Amniotic stem cell (primary cell): ENCODE data around the gene CYP2A6.
A peak's percentile ranks its signal among the peaks of the same experiment; 100 is the strongest.

Source experiments
- DNase-seq: peaks from one replicate; lab custom pipeline; 2025; lab: John Stamatoyannopoulos, UW

The CYP2A6 gene

DNA sequence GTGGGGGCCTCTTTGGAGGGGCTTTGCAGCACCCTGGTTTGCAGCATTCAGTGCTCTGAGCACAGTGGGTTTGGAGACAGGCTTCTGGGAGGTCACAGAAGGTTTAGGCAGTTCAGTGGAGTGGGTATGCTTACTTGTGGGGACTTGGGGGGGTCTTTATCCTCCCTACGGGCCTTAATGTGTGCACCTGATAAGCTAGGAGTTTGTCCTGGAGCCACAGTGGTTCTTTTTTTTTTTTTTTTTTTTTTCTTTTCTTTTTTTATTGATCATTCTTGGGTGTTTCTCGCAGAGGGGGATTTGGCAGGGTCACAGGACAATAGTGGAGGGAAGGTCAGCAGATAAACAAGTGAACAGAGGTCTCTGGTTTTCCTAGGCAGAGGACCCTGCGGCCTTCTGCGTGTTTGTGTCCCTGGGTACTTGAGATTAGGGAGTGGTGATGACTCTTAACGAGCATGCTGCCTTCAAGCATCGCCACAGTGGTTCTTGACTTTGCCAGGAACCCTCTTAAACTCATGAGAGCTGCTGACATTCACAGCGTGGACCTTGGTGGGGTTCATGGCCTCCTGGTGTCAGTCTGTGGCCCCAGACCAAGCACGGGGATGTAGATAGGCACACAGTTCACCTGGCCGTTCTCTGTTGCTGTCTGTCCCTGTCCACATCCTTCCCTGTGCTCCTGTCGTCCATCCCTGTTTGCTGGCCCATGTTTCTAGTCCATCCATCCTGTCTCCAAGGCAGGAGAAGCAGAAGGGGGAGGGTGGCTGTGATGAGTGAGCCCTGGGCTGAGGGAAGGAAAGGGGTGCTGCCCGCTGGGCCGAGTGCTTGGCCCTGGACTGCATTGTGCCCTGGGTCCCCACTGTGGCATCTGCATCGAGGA lies 48.6 kb downstream of the CYP2A6 start:
- DNase-seq: no peak

DNA sequence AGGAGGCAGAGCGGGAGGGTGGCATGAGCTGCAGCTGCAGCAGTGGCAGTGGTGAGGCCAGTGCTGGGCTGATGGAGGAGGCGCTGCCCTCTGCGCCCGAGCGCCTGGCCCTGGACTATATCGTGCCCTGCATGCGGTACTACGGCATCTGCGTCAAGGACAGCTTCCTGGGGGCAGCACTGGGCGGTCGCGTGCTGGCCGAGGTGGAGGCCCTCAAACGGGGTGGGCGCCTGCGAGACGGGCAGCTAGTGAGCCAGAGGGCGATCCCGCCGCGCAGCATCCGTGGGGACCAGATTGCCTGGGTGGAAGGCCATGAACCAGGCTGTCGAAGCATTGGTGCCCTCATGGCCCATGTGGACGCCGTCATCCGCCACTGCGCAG lies 49.3 kb downstream of the CYP2A6 start:
- DNase-seq: no peak

DNA sequence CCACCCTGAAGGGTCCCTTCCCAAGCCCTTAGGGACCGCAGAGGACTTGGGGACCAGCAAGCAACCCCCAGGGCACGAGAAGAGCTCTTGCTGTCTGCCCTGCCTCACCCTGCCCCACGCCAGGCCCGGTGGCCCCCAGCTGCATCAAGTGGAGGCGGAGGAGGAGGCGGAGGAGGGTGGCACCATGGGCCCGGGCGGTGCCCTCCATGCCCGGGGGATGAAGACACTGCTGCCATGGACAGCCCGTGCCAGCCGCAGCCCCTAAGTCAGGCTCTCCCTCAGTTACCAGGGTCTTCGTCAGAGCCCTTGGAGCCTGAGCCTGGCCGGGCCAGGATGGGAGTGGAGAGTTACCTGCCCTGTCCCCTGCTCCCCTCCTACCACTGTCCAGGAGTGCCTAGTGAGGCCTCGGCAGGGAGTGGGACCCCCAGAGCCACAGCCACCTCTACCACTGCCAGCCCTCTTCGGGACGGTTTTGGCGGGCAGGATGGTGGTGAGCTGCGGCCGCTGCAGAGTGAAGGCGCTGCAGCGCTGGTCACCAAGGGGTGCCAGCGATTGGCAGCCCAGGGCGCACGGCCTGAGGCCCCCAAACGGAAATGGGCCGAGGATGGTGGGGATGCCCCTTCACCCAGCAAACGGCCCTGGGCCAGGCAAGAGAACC lies 49.8 kb downstream of the CYP2A6 start:
- no peak for DNase-seq

DNA sequence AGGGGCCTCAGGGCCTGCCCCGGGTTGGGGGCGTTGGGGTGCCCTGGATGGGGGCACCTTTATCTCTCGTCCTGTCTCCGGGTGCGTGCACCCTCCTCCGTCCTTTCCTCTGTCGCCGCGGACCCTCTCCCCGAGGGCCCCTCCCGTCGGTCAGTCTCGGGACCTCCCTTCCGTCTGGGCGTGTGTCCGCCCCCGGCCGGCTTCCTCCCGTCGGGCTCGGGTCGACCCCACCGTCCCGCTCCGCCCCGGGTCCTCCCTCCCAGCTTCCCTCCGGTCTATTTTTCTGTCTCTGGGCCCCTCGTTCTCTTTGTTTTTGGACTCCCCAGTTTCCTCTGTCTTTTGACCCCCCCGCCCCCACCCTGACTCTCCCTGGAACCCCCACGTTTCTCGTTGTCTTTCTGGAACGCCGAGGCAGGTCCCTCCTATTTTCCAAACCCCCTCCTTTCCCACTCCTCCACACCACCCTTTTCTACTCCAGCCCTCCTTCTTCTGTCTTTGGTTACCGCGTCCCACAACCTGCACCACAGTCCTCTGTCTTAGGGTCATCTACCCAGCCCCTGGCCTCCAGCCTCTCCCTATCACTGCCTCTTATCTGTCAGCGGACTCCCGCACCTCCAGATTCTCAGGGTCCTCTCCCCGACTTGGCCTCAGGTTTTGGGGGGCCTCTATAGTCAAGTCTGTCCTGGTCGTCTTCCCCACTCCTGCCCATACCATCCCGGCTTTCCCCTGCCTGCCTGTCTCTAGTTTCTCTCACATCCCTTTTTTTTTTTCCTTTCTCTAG lies 50.5 kb downstream of the CYP2A6 start:
- DNase-seq: peak; percentile 18

DNA sequence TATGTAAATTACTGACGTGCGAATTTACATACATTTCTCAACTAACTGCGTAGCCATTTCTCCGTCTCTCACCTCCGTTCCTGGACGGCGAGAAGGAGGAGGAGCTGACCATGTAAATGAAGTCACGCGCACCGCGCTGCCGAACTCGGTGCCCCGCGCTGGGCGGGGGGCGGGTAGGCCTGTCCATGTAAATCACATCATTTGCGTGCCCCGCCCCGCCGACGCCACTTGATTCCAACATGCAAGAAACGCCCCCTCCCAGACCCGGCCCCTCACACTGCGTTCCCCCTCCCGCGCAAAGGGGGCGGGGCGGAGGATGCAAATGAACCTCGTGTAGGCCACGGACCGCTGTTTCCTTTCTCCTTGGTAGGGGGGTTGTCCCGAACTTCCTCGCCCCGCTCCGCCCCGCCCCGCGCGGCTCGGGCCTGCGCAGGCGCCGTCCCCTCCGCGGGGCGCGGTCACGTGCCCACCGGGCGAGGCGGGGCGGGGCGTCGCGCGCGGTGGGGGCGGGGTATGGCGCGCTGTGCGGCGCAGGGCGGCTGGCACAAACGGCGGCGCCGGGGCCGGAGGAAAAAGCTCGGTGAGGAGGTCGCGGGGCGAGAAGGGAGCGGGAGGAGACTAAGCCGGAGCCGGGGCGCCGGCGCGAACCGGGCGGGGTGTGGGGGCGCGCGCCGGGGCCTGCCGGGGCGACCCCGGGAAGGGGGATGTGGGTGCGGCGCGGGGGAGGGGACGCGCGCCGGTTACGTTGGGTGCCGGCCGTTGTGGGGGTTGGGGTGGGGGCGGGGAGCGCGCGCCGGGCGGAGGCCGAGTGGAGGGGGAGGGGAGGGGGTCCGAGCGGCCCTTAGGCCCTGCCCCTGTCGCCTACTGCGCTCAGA lies 51.3 kb downstream of the CYP2A6 start, which contains the start of gene EGLN2:
EGLN2 (plus strand) TSS at position 509 of the 875 bp plus-strand sequence. CDS start 1,382 bp downstream, outside the sequence.
- peak; percentile 99 for DNase-seq

DNA sequence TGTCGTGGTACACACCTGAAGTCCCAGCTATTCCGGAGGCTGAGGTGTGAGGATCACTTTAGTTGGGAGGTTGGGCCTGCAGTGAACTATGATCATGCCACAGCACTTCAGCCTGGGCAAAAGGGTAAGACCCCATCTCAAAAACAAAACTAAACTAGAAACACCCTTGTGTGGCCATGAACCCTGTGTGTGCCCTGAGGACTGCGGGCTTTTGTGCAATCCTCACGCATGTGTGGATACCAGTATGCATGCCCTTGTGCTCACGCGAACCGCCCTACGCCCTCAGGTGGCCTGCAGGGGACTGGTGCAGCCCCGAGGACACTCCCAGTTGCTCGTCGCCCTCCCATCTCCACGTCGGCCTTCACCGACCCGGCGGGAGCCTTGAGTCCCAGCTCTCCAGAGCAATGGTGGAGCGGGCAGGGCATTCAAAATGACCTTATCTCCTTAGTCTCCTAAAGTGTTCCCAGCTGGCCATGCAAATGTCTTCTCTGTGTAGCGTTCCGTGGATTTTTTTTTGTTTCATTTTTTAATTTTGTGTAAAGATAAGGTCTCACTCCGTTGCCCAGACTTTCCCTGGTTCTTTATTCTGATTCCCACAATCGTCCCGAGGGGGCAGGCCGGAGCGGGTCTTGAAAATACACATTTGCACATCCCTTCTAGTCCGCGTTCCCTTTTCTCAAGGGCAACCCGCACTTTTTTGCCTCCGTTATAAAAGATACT lies 52.1 kb downstream of the CYP2A6 start:
- no peak for DNase-seq

DNA sequence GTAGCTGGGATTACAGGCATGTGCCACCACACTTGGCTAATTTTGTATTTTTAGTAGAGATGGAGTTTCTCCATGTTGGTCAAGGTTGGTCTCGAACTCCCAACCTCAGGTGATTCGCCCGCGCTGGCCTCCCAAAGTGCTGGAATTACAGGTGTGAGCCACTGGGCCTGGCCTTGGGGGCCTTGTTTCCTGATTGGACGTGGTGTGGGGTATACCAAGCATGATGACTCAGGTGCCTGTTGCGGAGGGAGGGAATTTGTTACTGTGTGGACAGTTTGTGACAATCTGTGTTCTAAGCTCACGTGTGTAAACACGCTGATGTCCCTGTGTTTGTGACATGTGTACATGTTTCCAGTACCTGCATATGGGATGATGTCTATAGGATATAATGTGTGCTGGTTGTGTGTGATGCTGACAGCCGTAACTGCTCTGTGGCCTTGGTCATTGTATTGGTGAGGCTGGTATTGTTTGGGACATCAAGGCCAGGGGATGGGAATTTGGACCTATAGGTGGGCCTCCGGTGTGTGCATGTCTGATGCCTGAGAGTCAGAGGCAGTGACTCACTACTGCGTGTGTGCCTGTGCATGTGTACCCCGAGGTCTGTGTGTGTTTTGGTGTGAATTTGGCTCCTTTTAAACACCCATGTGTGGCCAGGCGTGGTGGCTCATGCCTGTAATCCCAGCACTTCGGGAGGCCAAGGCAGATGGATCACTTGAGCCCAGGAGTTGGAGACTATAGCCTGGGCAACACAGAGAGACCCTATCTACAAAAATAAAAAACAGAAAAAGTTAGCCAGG lies 52.9 kb downstream of the CYP2A6 start:
- no peak for DNase-seq
